Stimulated activated CD4-positive, alpha-beta T cell treated with anti-CD3 and anti-CD28 coated beads, Interleukin-12 subunit alpha, Interleukin-12 subunit beta, amount 100 ng/mL, for 24 hours (primary cell): ENCODE results near the gene CAPN2.
"Not testable (repeated sequence)": the region's sequence is repeated elsewhere in the genome, so short reads cannot be mapped to it uniquely, and the experiment has no call there.

Experiments
- DNase-seq, 2 experiments: peaks; one replicate each; pipeline ENCODE4 v3.0.0-alpha.2; 2020; ENCODE audit warnings: low read depth in 2 of 2

Gene CAPN2

GRCh38 chr1:223739366-223740037, 27.2 kb downstream of the CAPN2 start:
- no peak for DNase-seq

- not testable (repeated sequence) for DNase-seq
These were observed 27.8 kb downstream of the CAPN2 start for GRCh38 chr1:223740038-223740736.

GRCh38 chr1:223741861-223742260, 29.5 kb downstream of the CAPN2 start:
- DNase-seq, result no peak

- no peak for DNase-seq
These were observed 30.6 kb downstream of the CAPN2 start for GRCh38 chr1:223742856-223743517.

GRCh38 chr1:223745731-223746130, 33.4 kb downstream of the CAPN2 start:
- no peak for DNase-seq

- DNase-seq, result no peak
These were observed 35.5 kb downstream of the CAPN2 start for GRCh38 chr1:223747838-223748335.

GRCh38 chr1:223748405-223748772, 36.0 kb downstream of the CAPN2 start:
- DNase-seq, result no peak

GRCh38 chr1:223748773-223749733, 36.7 kb downstream of the CAPN2 start:
- DNase-seq, result peak; percentile 37 to 47

- DNase-seq, result no peak
These were observed 38.6 kb downstream of the CAPN2 start for GRCh38 chr1:223750730-223751570.

GRCh38 chr1:223751696-223752095, 39.4 kb downstream of the CAPN2 start:
- DNase-seq, result no peak

- DNase-seq, result no peak
These were observed 40.6 kb downstream of the CAPN2 start for GRCh38 chr1:223752721-223753515.

- no peak for DNase-seq
These were observed 42.5 kb downstream of the CAPN2 start for GRCh38 chr1:223754681-223755431.

GRCh38 chr1:223755432-223755792, 43.1 kb downstream of the CAPN2 start:
- no peak for DNase-seq

GRCh38 chr1:223755992-223756775, 43.8 kb downstream of the CAPN2 start:
- no peak for DNase-seq

- no peak for DNase-seq
These were observed 44.7 kb downstream of the CAPN2 start for GRCh38 chr1:223756806-223757700.

GRCh38 chr1:223758734-223759133, 46.4 kb downstream of the CAPN2 start:
- DNase-seq, result no peak

- DNase-seq, result no peak
These were observed 46.9 kb downstream of the CAPN2 start for GRCh38 chr1:223759273-223759672.
